GM12801 (cell line): ENCODE results near the gene PYROXD2.

Source experiments
- CTCF ChIP-seq: IDR thresholded peaks from one replicate; pipeline ENCODE4 v1.5.1; 2011; ENCODE audit warnings: control low read depth; ENCODE audit not compliant: insufficient read length; ENCODE audit errors: extremely low read depth

Gene PYROXD2

GRCh38 chr10:98445200-98445812, 30.3 kb upstream of the PYROXD2 start:
- no peak for TF ChIP-seq CTCF

- TF ChIP-seq CTCF: no peak
Observed at GRCh38 chr10:98444314-98445006, 29.5 kb upstream of the PYROXD2 start.

- no peak for TF ChIP-seq CTCF
Observed at GRCh38 chr10:98438715-98439114, 23.7 kb upstream of the PYROXD2 start.

- no peak for TF ChIP-seq CTCF
Observed at GRCh38 chr10:98436704-98437103, 21.7 kb upstream of the PYROXD2 start.

GRCh38 chr10:98435178-98435577, 20.2 kb upstream of the PYROXD2 start:
- TF ChIP-seq CTCF: no peak

GRCh38 chr10:98433881-98434732, 19.1 kb upstream of the PYROXD2 start:
- no peak for TF ChIP-seq CTCF

- TF ChIP-seq CTCF: no peak
Observed at GRCh38 chr10:98433371-98433770, 18.4 kb upstream of the PYROXD2 start.
